ENCODE results near the gene CHID1. TPM values are rescaled to one million over a fixed set of nuclear protein-coding genes. Genes with fewer than 3 reads are reported as not detected.

CHID1 gene
- total and polyA plus RNA-seq, 2 of the 8 experiments (the other 6 are each of a cell fraction or from before 2014, with no cell fraction given), result 81.2 to 88.5 TPM

- TF ChIP-seq SAP30 (IDR thresholded peaks at IDR 0.05; ENCODE audit: insufficient read depth, insufficient replicate concordance, low read length) (no peak), PHF8 (conservative IDR thresholded peaks at IDR 0.05; ENCODE audit: low read depth, low read length) (no peak), TCF12 (IDR thresholded peaks at IDR 0.05; ENCODE audit: low read depth, low read length) (no peak), RXRA (IDR thresholded peaks at IDR 0.05; ENCODE audit: insufficient read depth, low read depth, low read length) (no peak), ATF3 (IDR thresholded peaks at IDR 0.05; ENCODE audit: insufficient read depth, low read depth, low read length) (no peak), USF2 (IDR thresholded peaks at IDR 0.05; ENCODE audit: low read length) (no peak)
Observed at GRCh38 chr11:869399-870126, 41.0 kb downstream of the CHID1 start (continued).
